Measurements from ENCODE around the gene TPH1. TPM values are rescaled to one million over a fixed set of nuclear protein-coding genes. Genes with fewer than 3 reads are reported as not detected.

Gene TPH1
- under 0.01 and 0.29 TPM in 2 replicates for total RNA-seq

- Histone ChIP-seq H2AFZ (ENCODE audit: low read length) (no peak within 1 kb of the TSS), H4K20me1 (ENCODE audit: insufficient read depth, low read length) (no peaks in the 10 kb centered on the region), H3K79me2 (ENCODE audit: insufficient read depth, low read length) (no peaks in the 10 kb centered on the region), H3K36me3 (ENCODE audit: insufficient read depth, low read length) (no peaks in the 10 kb centered on the region), H3K9me3 (ENCODE audit: low read depth, low read length) (no peaks in the 10 kb centered on the region), H3K27me3 (ENCODE audit: insufficient read depth, low read length) (peaks cover 31% of the 10 kb centered on the region), H3K4me3 (ENCODE audit: insufficient read depth, low read length) (no peak within 1 kb of the TSS), H3K4me2 (ENCODE audit: insufficient read depth, low read length) (peak within 1 kb of the TSS; percentile 50), H3K4me1 (ENCODE audit: insufficient read depth, low read length) (no peaks in the 10 kb centered on the region), H3K27ac (ENCODE audit: low read depth, low read length) (no peak within 1 kb of the TSS)
- peak; percentile 78 for DNase-seq (ENCODE audit: insufficient read length, low spot score, missing footprints)
- no peak for TF ChIP-seq CTCF (IDR thresholded peaks at IDR 0.05; ENCODE audit: extremely low read depth, low read depth, low read length)
Measured at GRCh38 chr11:18046116-18046777, at the start of gene TPH1. TSS of gene TPH1 (minus strand) at chr11:18046269. CDS start at chr11:18040762, 5,507 bp downstream.

- Histone ChIP-seq H3K4me1 (ENCODE audit: insufficient read depth, low read length) (no peaks in the 10 kb centered on the region), H3K79me2 (ENCODE audit: insufficient read depth, low read length) (peaks cover 3% of the 10 kb centered on the region), H3K9me3 (ENCODE audit: low read depth, low read length) (no peaks in the 10 kb centered on the region), H3K4me3 (ENCODE audit: insufficient read depth, low read length) (no peak overlapping the region), H4K20me1 (ENCODE audit: insufficient read depth, low read length) (no peaks in the 10 kb centered on the region), H3K27ac (ENCODE audit: low read depth, low read length) (no peak overlapping the region), H2AFZ (ENCODE audit: low read length) (no peak overlapping the region), H3K27me3 (ENCODE audit: insufficient read depth, low read length) (no peaks in the 10 kb centered on the region), H3K36me3 (ENCODE audit: insufficient read depth, low read length) (peaks cover 11% of the 10 kb centered on the region), H3K4me2 (ENCODE audit: insufficient read depth, low read length) (no peak overlapping the region)
- DNase-seq (ENCODE audit: insufficient read length, low spot score, missing footprints) = no peak
- no peak for TF ChIP-seq CTCF (IDR thresholded peaks at IDR 0.05; ENCODE audit: extremely low read depth, low read depth, low read length)
Measured at GRCh38 chr11:18093959-18094358, 47.9 kb upstream of the TPH1 start.

GRCh38 chr11:18091731-18092130, 45.7 kb upstream of the TPH1 start:
- Histone ChIP-seq H4K20me1 (ENCODE audit: insufficient read depth, low read length) (no peaks in the 10 kb centered on the region), H3K4me1 (ENCODE audit: insufficient read depth, low read length) (no peaks in the 10 kb centered on the region), H3K79me2 (ENCODE audit: insufficient read depth, low read length) (no peaks in the 10 kb centered on the region), H3K9me3 (ENCODE audit: low read depth, low read length) (no peaks in the 10 kb centered on the region), H2AFZ (ENCODE audit: low read length) (no peak overlapping the region), H3K4me3 (ENCODE audit: insufficient read depth, low read length) (no peak overlapping the region), H3K36me3 (ENCODE audit: insufficient read depth, low read length) (peaks cover 18% of the 10 kb centered on the region), H3K27ac (ENCODE audit: low read depth, low read length) (no peak overlapping the region), H3K4me2 (ENCODE audit: insufficient read depth, low read length) (no peak overlapping the region), H3K27me3 (ENCODE audit: insufficient read depth, low read length) (no peaks in the 10 kb centered on the region)
- no peak for DNase-seq (ENCODE audit: insufficient read length, low spot score, missing footprints)
- no peak for TF ChIP-seq CTCF (IDR thresholded peaks at IDR 0.05; ENCODE audit: extremely low read depth, low read depth, low read length)

GRCh38 chr11:18088966-18089365, 42.9 kb upstream of the TPH1 start:
- DNase-seq (ENCODE audit: insufficient read length, low spot score, missing footprints) = no peak
- H4K20me1 ChIP-seq (ENCODE audit: insufficient read depth, low read length) = no peaks in the 10 kb centered on the region
- H3K9me3 ChIP-seq (ENCODE audit: low read depth, low read length) = no peaks in the 10 kb centered on the region
- no peak overlapping the region for H2AFZ ChIP-seq (ENCODE audit: low read length)
- H3K4me3 ChIP-seq (ENCODE audit: insufficient read depth, low read length) = no peak overlapping the region
- TF ChIP-seq CTCF (IDR thresholded peaks at IDR 0.05; ENCODE audit: extremely low read depth, low read depth, low read length) = no peak
- no peak overlapping the region for H3K4me2 ChIP-seq (ENCODE audit: insufficient read depth, low read length)
- no peak overlapping the region for H3K27ac ChIP-seq (ENCODE audit: low read depth, low read length)
- peaks cover 22% of the 10 kb centered on the region for H3K36me3 ChIP-seq (ENCODE audit: insufficient read depth, low read length)
- H3K4me1 ChIP-seq (ENCODE audit: insufficient read depth, low read length) = peaks cover 4% of the 10 kb centered on the region
- no peaks in the 10 kb centered on the region for H3K79me2 ChIP-seq (ENCODE audit: insufficient read depth, low read length)
- H3K27me3 ChIP-seq (ENCODE audit: insufficient read depth, low read length) = no peaks in the 10 kb centered on the region
